ENCODE measurements around the gene PLA2R1. TPM values are rescaled to one million over a fixed set of nuclear protein-coding genes. Genes with fewer than 3 reads are reported as not detected.

PLA2R1 gene
- total RNA-seq, 1 donor from 2014 or later, result 46.5 TPM

DNA sequence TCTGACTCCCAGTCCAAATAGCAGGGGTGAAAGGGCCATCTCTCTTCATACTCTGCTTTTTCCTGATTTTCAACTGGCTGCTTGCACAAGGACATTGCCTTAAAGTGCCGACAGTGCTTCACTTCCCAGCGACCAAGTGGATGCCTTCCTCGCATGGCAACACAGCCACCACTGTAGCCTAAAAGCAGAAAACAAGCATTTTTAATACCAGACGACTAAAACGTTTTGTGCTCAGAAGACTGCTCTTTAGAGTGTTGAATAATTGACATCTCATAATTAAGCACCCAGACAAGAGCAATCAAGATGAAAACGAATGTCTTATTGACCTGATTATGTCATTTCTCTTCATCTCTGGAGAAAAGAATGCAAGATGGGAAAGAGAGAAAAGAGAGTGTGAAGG is 75.2 kb downstream of the PLA2R1 start:
- no peaks in the 10 kb centered on the region for H3K9me3 Mint-ChIP-seq (ENCODE audit: low read depth)
- H3K27me3 Mint-ChIP-seq (ENCODE audit: low read depth), result no peaks in the 10 kb centered on the region
- H3K4me1 Mint-ChIP-seq (ENCODE audit: low read depth), result peaks cover 22% of the 10 kb centered on the region
- no peak overlapping the region for H3K4me3 Mint-ChIP-seq (ENCODE audit: unreplicated experiment)
- H3K36me3 Mint-ChIP-seq (ENCODE audit: low read depth), result peaks cover 24% of the 10 kb centered on the region
- TF ChIP-seq, protein P1, sequence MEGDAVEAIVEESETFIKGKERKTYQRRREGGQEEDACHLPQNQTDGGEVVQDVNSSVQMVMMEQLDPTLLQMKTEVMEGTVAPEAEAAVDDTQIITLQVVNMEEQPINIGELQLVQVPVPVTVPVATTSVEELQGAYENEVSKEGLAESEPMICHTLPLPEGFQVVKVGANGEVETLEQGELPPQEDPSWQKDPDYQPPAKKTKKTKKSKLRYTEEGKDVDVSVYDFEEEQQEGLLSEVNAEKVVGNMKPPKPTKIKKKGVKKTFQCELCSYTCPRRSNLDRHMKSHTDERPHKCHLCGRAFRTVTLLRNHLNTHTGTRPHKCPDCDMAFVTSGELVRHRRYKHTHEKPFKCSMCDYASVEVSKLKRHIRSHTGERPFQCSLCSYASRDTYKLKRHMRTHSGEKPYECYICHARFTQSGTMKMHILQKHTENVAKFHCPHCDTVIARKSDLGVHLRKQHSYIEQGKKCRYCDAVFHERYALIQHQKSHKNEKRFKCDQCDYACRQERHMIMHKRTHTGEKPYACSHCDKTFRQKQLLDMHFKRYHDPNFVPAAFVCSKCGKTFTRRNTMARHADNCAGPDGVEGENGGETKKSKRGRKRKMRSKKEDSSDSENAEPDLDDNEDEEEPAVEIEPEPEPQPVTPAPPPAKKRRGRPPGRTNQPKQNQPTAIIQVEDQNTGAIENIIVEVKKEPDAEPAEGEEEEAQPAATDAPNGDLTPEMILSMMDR (IDR thresholded peaks at IDR 0.05), result no peak
- no peak for DNase-seq (ENCODE audit: low spot score)
- no peak overlapping the region for H3K27ac Mint-ChIP-seq (ENCODE audit: unreplicated experiment)

DNA sequence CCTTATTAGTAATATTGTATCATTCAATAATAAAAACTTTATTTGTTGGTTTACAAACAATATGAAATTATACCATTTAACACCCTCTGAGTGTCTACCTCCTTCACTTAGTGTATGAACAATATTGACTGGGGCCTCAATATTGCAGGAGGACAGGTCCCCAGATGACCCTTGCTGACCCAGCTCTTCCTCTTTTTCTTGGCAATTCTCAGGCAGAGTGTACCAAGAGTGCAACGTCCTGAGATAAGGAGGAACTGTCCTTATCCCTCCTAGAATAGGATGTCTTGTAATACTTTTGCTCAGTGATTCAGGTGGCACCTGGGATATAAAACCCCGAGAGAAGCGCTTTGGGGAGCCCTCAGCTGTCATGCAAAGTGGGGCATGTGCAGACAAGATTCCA is 76.8 kb downstream of the PLA2R1 start:
- peaks cover 27% of the 10 kb centered on the region for H3K4me1 Mint-ChIP-seq (ENCODE audit: low read depth)
- no peak overlapping the region for H3K4me3 Mint-ChIP-seq (ENCODE audit: unreplicated experiment)
- peaks cover 32% of the 10 kb centered on the region for H3K36me3 Mint-ChIP-seq (ENCODE audit: low read depth)

DNA sequence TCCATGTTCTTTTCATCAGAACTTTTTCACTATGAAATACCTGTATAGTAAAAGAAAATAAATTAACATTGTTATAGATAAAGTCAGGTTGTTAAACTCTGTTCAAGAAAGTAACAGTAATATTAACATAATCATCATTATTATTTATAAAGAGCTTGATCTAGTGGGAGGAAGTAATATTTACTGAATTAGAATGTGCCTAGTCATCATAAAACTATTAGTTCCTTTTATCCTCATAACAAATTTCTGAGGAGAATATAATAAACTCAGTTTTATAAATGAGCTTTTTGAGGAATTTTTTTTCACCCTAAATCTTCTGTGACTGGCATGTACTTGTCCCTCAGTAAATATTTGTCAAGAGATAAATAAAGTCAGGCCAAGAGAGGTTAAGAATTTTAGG is 78.4 kb downstream of the PLA2R1 start:
- Mint-ChIP-seq H3K27ac (ENCODE audit: unreplicated experiment) (no peak overlapping the region), H3K9me3 (ENCODE audit: low read depth) (no peaks in the 10 kb centered on the region), H3K4me3 (ENCODE audit: unreplicated experiment) (no peak overlapping the region), H3K27me3 (ENCODE audit: low read depth) (no peaks in the 10 kb centered on the region), H3K4me1 (ENCODE audit: low read depth) (peaks cover 27% of the 10 kb centered on the region), H3K36me3 (ENCODE audit: low read depth) (peaks cover 42% of the 10 kb centered on the region)
- DNase-seq (ENCODE audit: low spot score), result no peak
- TF ChIP-seq, protein P1 (IDR thresholded peaks at IDR 0.05), result no peak

More for the DNA sequence above, 76.8 kb downstream of the PLA2R1 start:
- DNase-seq (ENCODE audit: low spot score), result no peak
- no peaks in the 10 kb centered on the region for H3K9me3 Mint-ChIP-seq (ENCODE audit: low read depth)
- H3K27me3 Mint-ChIP-seq (ENCODE audit: low read depth), result no peaks in the 10 kb centered on the region
- TF ChIP-seq, protein P1 (IDR thresholded peaks at IDR 0.05), result no peak
- no peak overlapping the region for H3K27ac Mint-ChIP-seq (ENCODE audit: unreplicated experiment)

DNA sequence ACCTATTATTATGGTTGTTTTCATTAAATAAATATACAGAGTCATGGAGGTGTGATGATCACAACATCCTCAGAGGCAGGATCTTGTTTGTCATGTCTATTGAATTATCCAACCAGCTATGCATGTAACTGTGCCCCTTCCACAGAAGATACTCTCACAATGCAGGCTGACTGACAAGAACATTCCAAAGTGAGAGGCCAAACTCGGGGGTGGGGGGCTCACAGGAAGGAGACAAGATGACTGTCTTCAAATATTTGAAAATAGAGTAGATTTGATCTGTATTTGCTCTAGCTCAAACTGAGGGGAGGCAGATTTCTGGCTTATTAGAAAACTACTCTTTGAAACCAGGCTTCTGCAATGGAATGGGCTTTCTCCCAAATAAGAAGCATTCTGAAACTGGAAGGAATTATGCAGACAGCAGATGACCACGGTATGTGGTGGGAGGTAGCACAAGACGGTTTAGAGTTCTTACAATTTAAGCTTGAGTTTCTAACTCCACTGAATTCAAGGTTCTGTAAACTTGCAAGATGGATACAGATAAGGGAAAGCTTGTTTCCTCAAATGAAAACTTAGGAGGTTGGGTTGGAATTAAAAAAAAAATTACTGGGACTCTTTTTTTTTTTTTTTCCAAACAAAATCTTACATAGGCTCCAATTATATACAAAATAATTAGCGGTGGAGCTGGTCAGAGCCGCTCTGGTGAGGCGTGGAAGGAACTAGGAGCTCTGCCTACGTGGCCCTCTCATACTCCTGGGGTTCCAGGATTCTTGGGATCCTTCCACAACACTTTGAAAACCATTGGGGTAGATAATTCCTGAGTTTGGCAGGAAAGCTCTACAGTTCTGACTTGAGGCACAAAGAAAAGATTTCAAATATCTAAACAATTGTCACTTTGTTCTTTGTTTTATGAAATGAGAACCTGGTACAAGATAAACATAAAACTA is 79.3 kb downstream of the PLA2R1 start:
- peak overlapping the region; percentile 62 for H3K27ac Mint-ChIP-seq (ENCODE audit: unreplicated experiment)

DNA sequence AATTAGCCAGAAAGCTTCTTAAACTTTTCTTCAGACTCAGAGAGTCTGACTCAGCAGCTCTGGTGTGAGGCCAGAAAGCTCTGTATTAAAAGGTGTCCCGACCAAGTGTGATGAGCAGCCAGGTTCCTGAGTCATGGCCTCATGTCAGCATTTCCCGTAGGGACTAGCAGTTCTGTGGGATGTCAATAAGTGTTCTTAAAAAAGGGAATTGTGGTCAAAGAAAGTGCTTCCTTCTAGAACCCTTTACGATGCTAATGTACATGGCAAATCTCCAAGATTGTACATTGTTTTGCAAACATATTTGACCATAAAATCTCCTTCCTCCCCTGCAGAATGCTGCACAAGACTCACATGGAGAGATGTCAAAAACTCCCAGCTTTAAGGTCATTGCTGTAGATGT is 80.1 kb downstream of the PLA2R1 start:
- H3K27ac Mint-ChIP-seq (ENCODE audit: unreplicated experiment), result peak overlapping the region; percentile 23
- H3K9me3 Mint-ChIP-seq (ENCODE audit: low read depth), result no peaks in the 10 kb centered on the region
- peaks cover 32% of the 10 kb centered on the region for H3K36me3 Mint-ChIP-seq (ENCODE audit: low read depth)
- TF ChIP-seq, protein P1 (IDR thresholded peaks at IDR 0.05), result no peak
- H3K4me3 Mint-ChIP-seq (ENCODE audit: unreplicated experiment), result no peak overlapping the region
- H3K4me1 Mint-ChIP-seq (ENCODE audit: low read depth), result peaks cover 27% of the 10 kb centered on the region
- no peak for DNase-seq (ENCODE audit: low spot score)
- H3K27me3 Mint-ChIP-seq (ENCODE audit: low read depth), result no peaks in the 10 kb centered on the region

More for the DNA sequence above, 79.3 kb downstream of the PLA2R1 start:
- no peak for DNase-seq (ENCODE audit: low spot score)
- TF ChIP-seq, protein P1 (IDR thresholded peaks at IDR 0.05), result no peak
- H3K9me3 Mint-ChIP-seq (ENCODE audit: low read depth), result no peaks in the 10 kb centered on the region
- no peaks in the 10 kb centered on the region for H3K27me3 Mint-ChIP-seq (ENCODE audit: low read depth)
- H3K4me3 Mint-ChIP-seq (ENCODE audit: unreplicated experiment), result no peak overlapping the region
- H3K36me3 Mint-ChIP-seq (ENCODE audit: low read depth), result peaks cover 37% of the 10 kb centered on the region
- H3K4me1 Mint-ChIP-seq (ENCODE audit: low read depth), result peaks cover 27% of the 10 kb centered on the region

Measured in chondrocyte (in vitro differentiated cells).